Mucosa of rectum (tissue), 2 donors: Measurements from ENCODE around the gene SCARB1.

Experiments used
- H3K27ac ChIP-seq, 2 donors: one replicate each; pipeline ENCODE4 v1.7.0; 2013; ENCODE audit warnings: inconsistent platforms in 2 of 2, low read depth in 2 of 2, low read length in 2 of 2
- H3K27me3 ChIP-seq, 2 donors: one replicate each; pipeline ENCODE4 v1.7.0; 2013; ENCODE audit warnings: low read length in 2 of 2; ENCODE audit not compliant: control insufficient read depth in 2 of 2, insufficient read depth in 2 of 2
- H3K36me3 ChIP-seq, 2 donors: one replicate each; pipeline ENCODE4 v1.7.0; 2013; ENCODE audit warnings: low read length in 2 of 2; ENCODE audit not compliant: control insufficient read depth in 2 of 2, insufficient read depth in 2 of 2
- H3K4me1 ChIP-seq, 2 donors: one replicate each; pipeline ENCODE4 v1.7.0; 2013; ENCODE audit warnings: low read length in 2 of 2, mild to moderate bottlenecking in 1 of 2; ENCODE audit not compliant: control insufficient read depth in 2 of 2, insufficient read depth in 2 of 2
- H3K4me3 ChIP-seq, 2 donors: one replicate each; pipeline ENCODE4 v1.7.0; 2013; ENCODE audit warnings: low read length in 2 of 2
- H3K9ac ChIP-seq, 2 donors: one replicate each; pipeline ENCODE4 v1.7.0; 2013; ENCODE audit warnings: low read length in 2 of 2, low read depth in 1 of 2, mild to moderate bottlenecking in 1 of 2
- H3K9me3 ChIP-seq, 2 donors: one replicate each; pipeline ENCODE4 v1.7.0; 2013; ENCODE audit warnings: low read length in 2 of 2; ENCODE audit not compliant: control insufficient read depth in 2 of 2
- donor health status: healthy.
- donor health status: Normal muscosa, but diverticular disease.

The SCARB1 gene

DNA sequence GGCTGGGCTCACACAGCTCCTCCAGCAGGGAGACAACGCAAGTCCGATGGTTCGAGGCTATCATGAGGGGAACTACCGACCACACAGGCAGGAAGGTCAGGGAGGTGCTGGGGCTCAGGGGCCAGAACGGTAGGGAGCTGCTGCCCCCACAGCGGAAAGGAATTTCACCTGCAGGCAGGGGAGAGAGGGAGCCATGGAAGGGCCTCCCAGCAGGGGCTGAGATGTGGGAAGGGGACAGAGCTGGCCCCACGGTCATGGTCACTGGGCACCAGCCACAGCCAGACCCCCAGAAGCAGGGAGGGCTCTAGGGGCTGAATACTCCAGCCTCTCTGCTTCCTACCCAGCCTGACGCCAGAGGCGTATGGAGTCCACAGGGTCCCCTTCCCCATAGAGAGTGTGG is 103.1 kb downstream of the SCARB1 start:
- Histone ChIP-seq H3K36me3 (no peaks in the 10 kb centered on the region), H3K4me1 (peaks cover 2 to 3% of the 10 kb centered on the region in 2 donors), H3K27me3 (no peaks in the 10 kb centered on the region), H3K27ac (no peak overlapping the region), H3K9me3 (peaks cover 0 to 2% of the 10 kb centered on the region in 2 donors), H3K9ac (no peak overlapping the region), H3K4me3 (no peak overlapping the region)

DNA sequence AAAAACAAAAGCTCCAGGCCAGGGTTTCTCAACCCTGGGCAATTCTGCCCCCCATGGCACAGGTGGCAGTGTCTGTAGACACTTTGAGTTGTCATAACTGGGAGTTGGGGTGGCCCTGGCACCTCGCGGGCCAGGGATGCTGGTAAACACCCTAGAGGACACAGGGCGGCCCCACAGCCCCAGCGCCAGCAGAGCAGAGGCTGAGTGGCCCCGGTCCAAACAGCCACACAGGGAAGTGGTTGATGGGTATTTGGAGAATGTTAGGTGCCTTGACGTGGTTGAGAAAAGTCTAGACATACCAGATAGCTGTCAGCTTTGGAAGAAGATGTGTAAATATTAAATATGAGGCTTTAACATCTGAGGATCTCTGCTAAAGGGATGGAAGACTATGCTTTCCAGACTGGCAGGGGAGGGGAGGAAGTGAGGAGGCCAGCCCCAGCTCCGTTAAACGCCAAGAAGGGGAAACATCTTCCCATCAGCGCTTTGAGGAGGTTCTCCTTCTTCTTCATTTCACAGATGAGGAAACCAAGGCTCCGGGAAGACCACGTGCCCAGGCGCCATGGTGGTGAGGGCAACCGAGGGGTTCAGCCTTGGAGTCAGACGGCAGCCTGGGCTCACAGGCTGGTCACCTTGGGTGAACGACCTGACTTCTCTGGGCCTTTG is 103.7 kb downstream of the SCARB1 start:
- peaks cover 0 to 2% of the 10 kb centered on the region in 2 donors for H3K9me3 ChIP-seq
- H3K4me3 ChIP-seq: no peak overlapping the region
- no peaks in the 10 kb centered on the region for H3K27me3 ChIP-seq
- H3K27ac ChIP-seq: no peak overlapping the region
- no peaks in the 10 kb centered on the region for H3K36me3 ChIP-seq
- no peak overlapping the region for H3K9ac ChIP-seq
- H3K4me1 ChIP-seq: peaks cover under 1 to 2% of the 10 kb centered on the region in 2 donors

DNA sequence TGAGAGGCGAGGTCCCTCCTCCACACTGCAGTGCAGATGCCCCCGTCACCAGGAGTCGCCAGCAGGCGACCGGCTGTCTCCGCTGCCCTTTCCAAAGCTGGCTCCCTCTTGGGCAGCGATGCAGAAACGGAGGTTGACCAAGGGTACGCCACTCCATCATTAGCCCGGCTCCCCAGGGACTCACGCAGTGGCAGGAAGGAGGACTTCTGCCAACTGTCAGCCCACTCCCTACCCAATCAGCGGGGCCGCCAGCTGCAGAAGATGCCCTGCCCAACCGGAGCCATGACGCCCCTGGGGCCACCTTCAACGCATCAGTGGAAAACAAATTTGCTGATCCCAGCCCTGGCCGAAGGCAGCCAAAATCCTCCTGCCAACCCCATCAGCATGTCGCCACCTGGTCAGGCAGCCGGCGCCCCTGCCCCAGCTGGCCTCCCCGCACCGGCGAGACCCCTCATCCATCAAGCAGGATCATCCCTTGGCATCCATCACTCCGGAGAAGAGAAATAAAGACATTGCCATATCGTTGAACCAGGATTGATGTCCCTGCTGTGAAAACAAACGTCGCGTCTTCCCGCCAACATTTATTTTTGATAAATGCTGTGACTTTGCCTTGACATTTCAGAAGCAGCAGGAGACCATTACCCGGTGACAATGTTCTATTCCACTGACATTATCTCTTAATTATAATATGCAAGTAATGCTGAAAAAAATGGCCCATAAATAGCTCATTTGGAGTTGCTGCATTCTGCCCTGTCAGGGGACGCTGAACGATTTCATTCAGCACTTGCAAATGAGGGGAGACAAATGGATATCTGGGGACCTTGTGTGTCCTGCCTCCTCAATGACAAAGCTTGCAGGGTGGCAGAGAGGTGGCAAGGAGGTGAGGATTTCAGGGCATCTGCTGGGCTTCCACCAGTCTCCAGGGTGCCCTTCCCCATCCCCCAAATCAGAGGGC is 105.1 kb downstream of the SCARB1 start:
- Histone ChIP-seq H3K36me3 (no peaks in the 10 kb centered on the region), H3K27ac (no peak overlapping the region), H3K9me3 (no peaks in the 10 kb centered on the region), H3K4me1 (peaks cover 4 to 8% of the 10 kb centered on the region in 2 donors), H3K9ac (no peak overlapping the region), H3K27me3 (no peaks in the 10 kb centered on the region), H3K4me3 (no peak overlapping the region)

DNA sequence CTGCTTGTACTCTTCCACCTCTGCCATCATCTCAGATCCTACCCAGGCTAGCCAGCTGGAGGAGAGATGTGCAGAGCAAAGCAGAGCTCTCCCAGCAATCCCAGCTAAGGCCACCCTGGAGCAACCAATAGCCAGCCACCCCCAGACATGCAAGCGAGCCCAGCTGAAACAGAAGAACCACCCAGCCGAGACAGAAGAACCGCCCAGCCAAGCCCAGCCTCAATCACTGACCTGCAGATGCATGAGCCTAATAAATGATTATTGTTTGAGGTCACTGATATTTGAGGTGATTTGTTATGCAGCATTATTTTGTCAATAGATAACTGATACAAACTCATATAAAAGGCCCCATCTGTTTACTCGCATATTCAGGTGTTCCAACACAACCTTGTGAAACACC is 106.3 kb downstream of the SCARB1 start:
- Histone ChIP-seq H3K27ac (no peak overlapping the region), H3K9ac (no peak overlapping the region), H3K4me1 (peaks cover 4 to 8% of the 10 kb centered on the region in 2 donors), H3K9me3 (no peaks in the 10 kb centered on the region), H3K36me3 (no peaks in the 10 kb centered on the region), H3K4me3 (no peak overlapping the region), H3K27me3 (no peaks in the 10 kb centered on the region)

DNA sequence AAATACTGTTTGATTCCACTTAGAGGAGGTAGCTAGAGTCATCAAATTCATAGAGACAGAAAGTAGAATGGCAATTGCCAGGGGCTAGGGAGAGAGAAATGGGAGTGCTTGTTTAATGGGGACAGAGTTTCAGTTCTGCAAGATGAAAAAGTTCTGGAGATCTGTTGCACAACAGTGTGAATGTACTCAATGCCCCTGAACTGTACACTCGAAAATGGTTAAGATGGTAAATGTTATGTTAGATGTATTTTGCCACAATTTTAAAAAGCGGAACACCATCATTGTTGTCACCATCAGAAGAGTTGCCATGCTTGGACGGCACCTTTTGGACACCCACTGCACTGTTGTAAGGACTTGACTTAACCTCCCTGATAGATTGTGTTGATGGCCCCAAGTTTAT is 106.9 kb downstream of the SCARB1 start:
- Histone ChIP-seq H3K27ac (peak overlapping the region; percentile 53), H3K9ac (no peak overlapping the region), H3K27me3 (no peaks in the 10 kb centered on the region), H3K36me3 (no peaks in the 10 kb centered on the region), H3K9me3 (no peaks in the 10 kb centered on the region), H3K4me1 (peaks cover 4 to 8% of the 10 kb centered on the region in 2 donors), H3K4me3 (no peak overlapping the region)

DNA sequence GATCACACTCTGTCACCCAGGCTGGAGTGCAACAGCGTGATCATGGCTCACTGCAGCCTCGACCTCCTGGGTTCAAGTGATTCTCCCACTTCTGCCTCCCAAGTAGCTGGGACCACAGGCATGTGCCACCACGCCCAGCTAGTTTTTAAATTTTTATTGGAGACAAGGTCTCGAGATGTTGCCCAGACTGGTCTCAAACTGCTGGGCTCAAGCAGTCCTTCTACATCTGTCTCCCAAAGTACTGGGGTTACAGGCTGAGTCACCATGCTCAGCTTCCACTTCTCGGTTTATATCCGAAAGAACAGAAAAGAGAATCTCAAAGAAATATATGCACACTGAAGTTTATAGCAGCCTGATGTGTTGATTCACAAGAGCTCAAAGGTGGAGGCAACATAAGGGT is 107.5 kb downstream of the SCARB1 start:
- H3K9ac ChIP-seq: no peak overlapping the region
- peak overlapping the region; percentile 53 to 86 for H3K27ac ChIP-seq
- H3K36me3 ChIP-seq: no peaks in the 10 kb centered on the region
- H3K9me3 ChIP-seq: no peaks in the 10 kb centered on the region
- H3K4me3 ChIP-seq: no peak overlapping the region
- H3K27me3 ChIP-seq: no peaks in the 10 kb centered on the region
- H3K4me1 ChIP-seq: peaks cover 4 to 8% of the 10 kb centered on the region in 2 donors

DNA sequence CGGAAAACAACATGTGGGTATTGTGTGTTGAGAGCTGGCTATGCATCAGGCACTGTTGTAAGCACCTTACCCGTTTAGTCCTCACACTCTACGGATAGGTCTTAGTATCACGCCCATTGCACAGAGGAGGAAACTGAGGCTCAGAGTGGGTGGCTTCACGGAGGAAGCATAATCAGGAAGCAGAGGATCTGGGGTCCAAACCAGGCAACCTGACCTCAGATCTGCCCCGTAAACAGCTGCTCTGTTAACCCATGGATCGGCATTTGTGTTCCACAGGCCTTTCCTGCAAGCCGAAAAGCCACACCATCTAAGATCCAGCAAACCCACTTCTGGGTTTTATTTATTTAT is 107.9 kb downstream of the SCARB1 start:
- Histone ChIP-seq H3K9me3 (no peaks in the 10 kb centered on the region), H3K4me1 (peaks cover 4 to 8% of the 10 kb centered on the region in 2 donors), H3K9ac (no peak overlapping the region), H3K27me3 (no peaks in the 10 kb centered on the region), H3K4me3 (no peak overlapping the region), H3K36me3 (no peaks in the 10 kb centered on the region), H3K27ac (peak overlapping the region; percentile 61 to 86)

DNA sequence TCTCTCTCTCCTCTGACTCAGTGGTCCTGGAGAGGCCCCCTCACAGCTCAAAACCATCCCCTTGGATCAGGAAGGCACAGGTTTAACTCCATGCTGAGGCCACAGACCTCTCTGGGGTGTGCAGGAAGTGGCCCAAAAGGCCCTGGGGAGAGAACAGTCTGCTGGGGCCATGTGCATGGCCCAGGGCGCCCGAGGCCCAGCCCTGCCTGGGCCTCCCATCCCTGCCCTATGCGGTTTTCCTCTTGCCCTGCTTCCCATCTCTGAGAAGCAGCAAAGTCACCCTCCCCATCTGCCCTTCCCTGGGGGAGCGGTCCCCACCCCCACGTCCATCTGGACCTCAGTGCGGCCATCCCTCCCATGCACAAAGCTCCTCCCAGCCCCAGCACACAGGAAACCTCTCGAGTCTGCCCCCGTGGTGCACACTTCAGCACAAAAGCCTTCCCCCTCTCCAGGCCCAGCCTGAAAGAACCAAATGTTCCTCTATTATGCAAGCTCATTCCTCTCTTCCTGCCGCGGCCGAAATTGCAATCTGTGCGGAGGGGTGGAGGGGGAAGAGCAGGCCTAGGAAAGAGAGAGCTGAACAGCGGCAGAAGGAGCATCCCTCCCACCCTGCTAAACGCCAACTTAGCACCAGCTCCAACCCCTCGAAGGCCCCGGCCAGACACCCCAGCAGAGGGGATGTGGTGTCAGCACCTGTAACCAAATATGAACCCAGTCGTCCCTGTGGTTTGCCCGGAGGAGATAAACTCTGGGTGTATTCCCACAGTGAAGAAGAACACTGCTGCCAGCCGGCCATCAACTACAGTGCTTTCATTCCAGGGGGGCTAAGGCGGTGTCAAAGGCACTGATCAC is 108.5 kb downstream of the SCARB1 start:
- Histone ChIP-seq H3K4me1 (peaks cover 4 to 8% of the 10 kb centered on the region in 2 donors), H3K27ac (peak overlapping the region; percentile 72 to 86), H3K27me3 (no peaks in the 10 kb centered on the region), H3K9me3 (no peaks in the 10 kb centered on the region), H3K9ac (no peak overlapping the region), H3K36me3 (no peaks in the 10 kb centered on the region), H3K4me3 (no peak overlapping the region)

DNA sequence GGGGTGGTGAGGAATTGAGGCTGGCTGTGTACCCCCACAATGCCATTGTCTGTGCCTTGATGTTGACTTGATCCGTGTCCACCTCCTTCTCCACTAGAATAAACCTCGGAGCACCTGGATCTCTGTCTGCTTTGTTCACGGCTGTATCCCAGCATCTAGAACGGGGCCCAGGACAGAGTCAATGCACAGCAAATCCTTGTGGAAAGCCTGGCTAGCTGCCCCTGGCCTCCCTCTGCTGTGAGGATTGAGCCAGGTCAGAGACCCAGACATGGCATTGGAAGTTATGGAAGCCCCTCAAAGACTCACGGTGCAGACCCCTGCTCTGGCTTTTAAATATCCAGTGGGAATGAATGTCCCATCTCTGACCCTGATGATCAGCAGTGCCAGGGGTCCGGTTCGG is 109.2 kb downstream of the SCARB1 start:
- no peaks in the 10 kb centered on the region for H3K27me3 ChIP-seq
- H3K9me3 ChIP-seq: no peaks in the 10 kb centered on the region
- no peak overlapping the region for H3K4me3 ChIP-seq
- no peaks in the 10 kb centered on the region for H3K36me3 ChIP-seq
- no peak overlapping the region for H3K9ac ChIP-seq
- peaks cover 4 to 8% of the 10 kb centered on the region in 2 donors for H3K4me1 ChIP-seq
- H3K27ac ChIP-seq: peak overlapping the region; percentile 72 to 86
